Suprapubic skin (tissue), 4 donors: ENCODE data around the gene ACSL3.

Source experiments
- POLR2A ChIP-seq, 2 donors: fragments of 450-650 bp; IDR thresholded peaks; one replicate each; pipeline ENCODE4 v1.6.1; 2017; ENCODE audit warnings: antibody characterized with exemption in 2 of 2, mild to moderate bottlenecking in 2 of 2, moderate library complexity in 2 of 2
- POLR2AphosphoS5 ChIP-seq, 3 donors: sonication (generic); formaldehyde crosslinking; IDR thresholded peaks; one replicate each; pipeline ENCODE4 v1.6.1; 2017; ENCODE audit warnings: antibody characterized with exemption in 3 of 3
- TF ChIP-seq, protein P1 (sequence below), 2 donors: fragments of 200-600 bp in 1 of 2; fragments of 450-650 bp in 1 of 2; sonication (generic) in 1 of 2; IDR thresholded peaks; one replicate each; pipeline ENCODE4 v1.5.1; 2016 to 2019; ENCODE audit warnings: antibody characterized with exemption in 2 of 2, mild to moderate bottlenecking in 1 of 2, moderate library complexity in 1 of 2

- TF ChIP-seq POLR2AphosphoS5 (IDR thresholded peaks at IDR 0.05) (no peak), POLR2A (IDR thresholded peaks at IDR 0.05) (no peak)
- TF ChIP-seq, protein P1, sequence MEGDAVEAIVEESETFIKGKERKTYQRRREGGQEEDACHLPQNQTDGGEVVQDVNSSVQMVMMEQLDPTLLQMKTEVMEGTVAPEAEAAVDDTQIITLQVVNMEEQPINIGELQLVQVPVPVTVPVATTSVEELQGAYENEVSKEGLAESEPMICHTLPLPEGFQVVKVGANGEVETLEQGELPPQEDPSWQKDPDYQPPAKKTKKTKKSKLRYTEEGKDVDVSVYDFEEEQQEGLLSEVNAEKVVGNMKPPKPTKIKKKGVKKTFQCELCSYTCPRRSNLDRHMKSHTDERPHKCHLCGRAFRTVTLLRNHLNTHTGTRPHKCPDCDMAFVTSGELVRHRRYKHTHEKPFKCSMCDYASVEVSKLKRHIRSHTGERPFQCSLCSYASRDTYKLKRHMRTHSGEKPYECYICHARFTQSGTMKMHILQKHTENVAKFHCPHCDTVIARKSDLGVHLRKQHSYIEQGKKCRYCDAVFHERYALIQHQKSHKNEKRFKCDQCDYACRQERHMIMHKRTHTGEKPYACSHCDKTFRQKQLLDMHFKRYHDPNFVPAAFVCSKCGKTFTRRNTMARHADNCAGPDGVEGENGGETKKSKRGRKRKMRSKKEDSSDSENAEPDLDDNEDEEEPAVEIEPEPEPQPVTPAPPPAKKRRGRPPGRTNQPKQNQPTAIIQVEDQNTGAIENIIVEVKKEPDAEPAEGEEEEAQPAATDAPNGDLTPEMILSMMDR (IDR thresholded peaks at IDR 0.05) = no peak
These were observed 116.3 kb downstream of the ACSL3 start for GRCh38 chr2:222977121-222977520.
